Panc1 (cell line): ENCODE data around the gene PANX3.

Source experiments
- POLR2AphosphoS5 ChIP-seq: IDR thresholded peaks from 2 replicates; pipeline ENCODE4 v1.6.1; 2012; ENCODE audit warnings: mild to moderate bottlenecking, low read depth, low read length, moderate library complexity
- SIN3A ChIP-seq: IDR thresholded peaks from 2 replicates; pipeline ENCODE4 v1.6.1; 2012; ENCODE audit warnings: low read depth, mild to moderate bottlenecking, low read length, moderate library complexity, borderline replicate concordance; ENCODE audit not compliant: insufficient read depth
- TCF7L2 ChIP-seq: IDR thresholded peaks from 2 replicates; pipeline ENCODE4 v1.6.1; 2011; ENCODE audit warnings: mild to moderate bottlenecking, low read depth, low read length, inconsistent platforms
- TF ChIP-seq, protein P1 (sequence below): fragments of 450-650 bp; IDR thresholded peaks from 2 replicates; pipeline ENCODE4 v1.5.1; 2017; ENCODE audit warnings: mild to moderate bottlenecking
- TF ChIP-seq, protein P2 (sequence below), 2 experiments: IDR thresholded peaks; 2 replicates each; pipeline ENCODE4 v1.6.1; 2011 to 2012; ENCODE audit warnings: low read depth in 2 of 2, control low read depth in 1 of 2, low read length in 1 of 2, mild to moderate bottlenecking in 1 of 2, moderate library complexity in 1 of 2; ENCODE audit not compliant: insufficient read depth in 1 of 2

DNA sequence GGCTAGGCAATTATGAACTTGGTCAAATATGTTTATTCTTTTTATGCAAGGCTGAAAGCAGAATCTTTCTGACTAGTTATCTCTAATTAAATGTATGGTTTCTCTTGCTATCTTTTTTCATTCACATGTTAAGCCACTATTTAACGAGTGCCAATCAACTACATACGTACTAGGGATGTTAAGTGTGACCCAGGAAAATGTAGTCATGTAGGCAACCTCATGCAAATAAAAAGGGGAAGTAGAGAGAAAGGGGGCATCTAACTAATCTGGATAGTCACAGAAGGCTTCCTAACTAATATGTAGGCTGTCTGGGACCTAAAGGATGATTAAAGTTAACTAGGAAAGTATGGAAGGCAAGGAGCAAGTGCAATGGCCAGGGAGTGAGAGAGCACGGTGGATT is 34.9 kb downstream of the PANX3 start:
- TF ChIP-seq, protein P1, sequence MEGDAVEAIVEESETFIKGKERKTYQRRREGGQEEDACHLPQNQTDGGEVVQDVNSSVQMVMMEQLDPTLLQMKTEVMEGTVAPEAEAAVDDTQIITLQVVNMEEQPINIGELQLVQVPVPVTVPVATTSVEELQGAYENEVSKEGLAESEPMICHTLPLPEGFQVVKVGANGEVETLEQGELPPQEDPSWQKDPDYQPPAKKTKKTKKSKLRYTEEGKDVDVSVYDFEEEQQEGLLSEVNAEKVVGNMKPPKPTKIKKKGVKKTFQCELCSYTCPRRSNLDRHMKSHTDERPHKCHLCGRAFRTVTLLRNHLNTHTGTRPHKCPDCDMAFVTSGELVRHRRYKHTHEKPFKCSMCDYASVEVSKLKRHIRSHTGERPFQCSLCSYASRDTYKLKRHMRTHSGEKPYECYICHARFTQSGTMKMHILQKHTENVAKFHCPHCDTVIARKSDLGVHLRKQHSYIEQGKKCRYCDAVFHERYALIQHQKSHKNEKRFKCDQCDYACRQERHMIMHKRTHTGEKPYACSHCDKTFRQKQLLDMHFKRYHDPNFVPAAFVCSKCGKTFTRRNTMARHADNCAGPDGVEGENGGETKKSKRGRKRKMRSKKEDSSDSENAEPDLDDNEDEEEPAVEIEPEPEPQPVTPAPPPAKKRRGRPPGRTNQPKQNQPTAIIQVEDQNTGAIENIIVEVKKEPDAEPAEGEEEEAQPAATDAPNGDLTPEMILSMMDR, result no peak
- TF ChIP-seq POLR2AphosphoS5, result no peak
- no peak for TF ChIP-seq TCF7L2
- TF ChIP-seq, protein P2, sequence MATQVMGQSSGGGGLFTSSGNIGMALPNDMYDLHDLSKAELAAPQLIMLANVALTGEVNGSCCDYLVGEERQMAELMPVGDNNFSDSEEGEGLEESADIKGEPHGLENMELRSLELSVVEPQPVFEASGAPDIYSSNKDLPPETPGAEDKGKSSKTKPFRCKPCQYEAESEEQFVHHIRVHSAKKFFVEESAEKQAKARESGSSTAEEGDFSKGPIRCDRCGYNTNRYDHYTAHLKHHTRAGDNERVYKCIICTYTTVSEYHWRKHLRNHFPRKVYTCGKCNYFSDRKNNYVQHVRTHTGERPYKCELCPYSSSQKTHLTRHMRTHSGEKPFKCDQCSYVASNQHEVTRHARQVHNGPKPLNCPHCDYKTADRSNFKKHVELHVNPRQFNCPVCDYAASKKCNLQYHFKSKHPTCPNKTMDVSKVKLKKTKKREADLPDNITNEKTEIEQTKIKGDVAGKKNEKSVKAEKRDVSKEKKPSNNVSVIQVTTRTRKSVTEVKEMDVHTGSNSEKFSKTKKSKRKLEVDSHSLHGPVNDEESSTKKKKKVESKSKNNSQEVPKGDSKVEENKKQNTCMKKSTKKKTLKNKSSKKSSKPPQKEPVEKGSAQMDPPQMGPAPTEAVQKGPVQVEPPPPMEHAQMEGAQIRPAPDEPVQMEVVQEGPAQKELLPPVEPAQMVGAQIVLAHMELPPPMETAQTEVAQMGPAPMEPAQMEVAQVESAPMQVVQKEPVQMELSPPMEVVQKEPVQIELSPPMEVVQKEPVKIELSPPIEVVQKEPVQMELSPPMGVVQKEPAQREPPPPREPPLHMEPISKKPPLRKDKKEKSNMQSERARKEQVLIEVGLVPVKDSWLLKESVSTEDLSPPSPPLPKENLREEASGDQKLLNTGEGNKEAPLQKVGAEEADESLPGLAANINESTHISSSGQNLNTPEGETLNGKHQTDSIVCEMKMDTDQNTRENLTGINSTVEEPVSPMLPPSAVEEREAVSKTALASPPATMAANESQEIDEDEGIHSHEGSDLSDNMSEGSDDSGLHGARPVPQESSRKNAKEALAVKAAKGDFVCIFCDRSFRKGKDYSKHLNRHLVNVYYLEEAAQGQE (IDR thresholded peaks at IDR 0.05; ENCODE audit: insufficient read depth in 1 of 2, low read depth in 2 of 2, low read length in 1 of 2), result no peak
- no peak for TF ChIP-seq SIN3A
